Peyer's patch (tissue), 4 donors: ENCODE measurements around the gene STRIP1.

ENCODE experiments used
- CTCF ChIP-seq, 6 experiments: fragments of 450-650 bp in 4 of 6; fragments of 200-600 bp in 2 of 6; sonication (generic) in 1 of 6; IDR thresholded peaks; one replicate each; pipeline ENCODE4 v1.5.1; 2017 to 2019; ENCODE audit warnings: antibody characterized with exemption in 6 of 6, mild to moderate bottlenecking in 3 of 6, moderate library complexity in 1 of 6
- POLR2A ChIP-seq, 2 donors: fragments of 450-650 bp; IDR thresholded peaks; one replicate each; pipeline ENCODE4 v1.5.1; 2017; ENCODE audit warnings: antibody characterized with exemption in 2 of 2, mild to moderate bottlenecking in 2 of 2, moderate library complexity in 2 of 2

- TF ChIP-seq CTCF (IDR thresholded peaks at IDR 0.05) (no peak), POLR2A (IDR thresholded peaks at IDR 0.05) (no peak)
These were observed 22.2 kb upstream of the STRIP1 start for GRCh38 chr1:110012100-110012780.
